ENCODE results near the gene TMEM132A. TPM values are rescaled to one million over a fixed set of nuclear protein-coding genes. Genes with fewer than 3 reads are reported as not detected.

Gene TMEM132A
- polyA plus RNA-seq, 1 of the 3 experiments (the other 2 are of a cell fraction): 66.9 TPM

- no peaks in the 10 kb centered on the region for H3F3A ChIP-seq (replicated peaks; ENCODE audit: insufficient read depth)
- peaks cover 0 to 28% of the 10 kb centered on the region in 2 experiments; a peak in 3 of 4 replicates for H3K4me1 ChIP-seq (ENCODE audit: control insufficient read depth in 1 of 2, insufficient read depth in 2 of 2, low read depth in 1 of 2, low read length in 1 of 2)
- H2AFZ ChIP-seq (ENCODE audit: low read depth): no peak overlapping the region
- no peaks in the 10 kb centered on the region; the same call in 1 of the 2 replicates for H3K79me2 ChIP-seq (ENCODE audit: insufficient read depth)
- no peaks in the 10 kb centered on the region for H4K20me1 ChIP-seq (ENCODE audit: insufficient read depth)
- no peaks in the 10 kb centered on the region for H3K9me2 ChIP-seq
- TF ChIP-seq NFIC (IDR thresholded peaks at IDR 0.05; ENCODE audit: borderline replicate concordance) (no peak), GABPA (IDR thresholded peaks at IDR 0.05; ENCODE audit: low read depth) (no peak), TAF1 (IDR thresholded peaks at IDR 0.05; ENCODE audit: borderline replicate concordance, low read depth, low read length) (no peak), RXRA (IDR thresholded peaks at IDR 0.05; ENCODE audit: borderline replicate concordance, low read depth) (no peak)
- TF ChIP-seq, protein P1, sequence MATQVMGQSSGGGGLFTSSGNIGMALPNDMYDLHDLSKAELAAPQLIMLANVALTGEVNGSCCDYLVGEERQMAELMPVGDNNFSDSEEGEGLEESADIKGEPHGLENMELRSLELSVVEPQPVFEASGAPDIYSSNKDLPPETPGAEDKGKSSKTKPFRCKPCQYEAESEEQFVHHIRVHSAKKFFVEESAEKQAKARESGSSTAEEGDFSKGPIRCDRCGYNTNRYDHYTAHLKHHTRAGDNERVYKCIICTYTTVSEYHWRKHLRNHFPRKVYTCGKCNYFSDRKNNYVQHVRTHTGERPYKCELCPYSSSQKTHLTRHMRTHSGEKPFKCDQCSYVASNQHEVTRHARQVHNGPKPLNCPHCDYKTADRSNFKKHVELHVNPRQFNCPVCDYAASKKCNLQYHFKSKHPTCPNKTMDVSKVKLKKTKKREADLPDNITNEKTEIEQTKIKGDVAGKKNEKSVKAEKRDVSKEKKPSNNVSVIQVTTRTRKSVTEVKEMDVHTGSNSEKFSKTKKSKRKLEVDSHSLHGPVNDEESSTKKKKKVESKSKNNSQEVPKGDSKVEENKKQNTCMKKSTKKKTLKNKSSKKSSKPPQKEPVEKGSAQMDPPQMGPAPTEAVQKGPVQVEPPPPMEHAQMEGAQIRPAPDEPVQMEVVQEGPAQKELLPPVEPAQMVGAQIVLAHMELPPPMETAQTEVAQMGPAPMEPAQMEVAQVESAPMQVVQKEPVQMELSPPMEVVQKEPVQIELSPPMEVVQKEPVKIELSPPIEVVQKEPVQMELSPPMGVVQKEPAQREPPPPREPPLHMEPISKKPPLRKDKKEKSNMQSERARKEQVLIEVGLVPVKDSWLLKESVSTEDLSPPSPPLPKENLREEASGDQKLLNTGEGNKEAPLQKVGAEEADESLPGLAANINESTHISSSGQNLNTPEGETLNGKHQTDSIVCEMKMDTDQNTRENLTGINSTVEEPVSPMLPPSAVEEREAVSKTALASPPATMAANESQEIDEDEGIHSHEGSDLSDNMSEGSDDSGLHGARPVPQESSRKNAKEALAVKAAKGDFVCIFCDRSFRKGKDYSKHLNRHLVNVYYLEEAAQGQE (IDR thresholded peaks at IDR 0.05; ENCODE audit: low read depth, low read length): no peak
- 98% methylated on average over 8 of the region's 8 CpGs for WGBS (ENCODE audit: low lambda C conversion rate)
- H3K27me3 ChIP-seq (ENCODE audit: insufficient read depth): no peaks in the 10 kb centered on the region
- DNase-seq: peak; percentile 45
- no peak overlapping the region for H3K4me3 ChIP-seq (ENCODE audit: low read depth in 2 of 2, low read length in 1 of 2)
- H3K9me3 ChIP-seq: no peaks in the 10 kb centered on the region
- peaks cover 0 to 42% of the 10 kb centered on the region in 2 experiments for H3K36me3 ChIP-seq (replicated peaks in 1 of 2; ENCODE audit: control insufficient read depth in 1 of 2, insufficient read depth in 2 of 2, low read length in 1 of 2)
- H3K9ac ChIP-seq: no peak overlapping the region
- POLR2A ChIA-PET: no interaction called here
- CTCF ChIA-PET: interaction anchor here (0.9 to 1.9 kb wide), 3 partner anchors 10 to 43 kb away, joined by 3 to 6 read pairs (median 3); no protein-coding TSS in a partner anchor
- no peak overlapping the region for H3K4me2 ChIP-seq
- no peak overlapping the region for H3K27ac ChIP-seq (ENCODE audit: low read depth in 2 of 2, low read length in 1 of 2)
Measured at GRCh38 chr11:60926500-60926899, 2.2 kb downstream of the TMEM132A start.

- peaks cover 0 to 42% of the 10 kb centered on the region in 2 experiments for H3K36me3 ChIP-seq (replicated peaks in 1 of 2; ENCODE audit: control insufficient read depth in 1 of 2, insufficient read depth in 2 of 2, low read length in 1 of 2)
- H3K27ac ChIP-seq (ENCODE audit: low read depth in 2 of 2, low read length in 1 of 2): no peak overlapping the region
- peaks cover 0 to 28% of the 10 kb centered on the region in 2 experiments; a peak in 3 of 4 replicates for H3K4me1 ChIP-seq (ENCODE audit: control insufficient read depth in 1 of 2, insufficient read depth in 2 of 2, low read depth in 1 of 2, low read length in 1 of 2)
- H2AFZ ChIP-seq (ENCODE audit: low read depth): no peak overlapping the region
- no peak overlapping the region for H3K4me2 ChIP-seq
- H4K20me1 ChIP-seq (ENCODE audit: insufficient read depth): no peaks in the 10 kb centered on the region
- POLR2A ChIA-PET: no interaction called here
- 76% methylated on average over 5 of the region's 8 CpGs for WGBS (ENCODE audit: low lambda C conversion rate)
- no peak for DNase-seq
- H3K9me2 ChIP-seq: no peaks in the 10 kb centered on the region
- no peak overlapping the region for H3K9ac ChIP-seq
- H3K27me3 ChIP-seq (ENCODE audit: insufficient read depth): no peaks in the 10 kb centered on the region
- H3F3A ChIP-seq (replicated peaks; ENCODE audit: insufficient read depth): no peaks in the 10 kb centered on the region
- no peaks in the 10 kb centered on the region; the same call in 1 of the 2 replicates for H3K79me2 ChIP-seq (ENCODE audit: insufficient read depth)
- CTCF ChIA-PET: interaction anchor here (0.7 to 1.9 kb wide), 4 partner anchors 11 to 199 kb away, joined by 3 to 6 read pairs (median 3); no protein-coding TSS in a partner anchor
- no peak overlapping the region for H3K4me3 ChIP-seq (ENCODE audit: low read depth in 2 of 2, low read length in 1 of 2)
- H3K9me3 ChIP-seq: no peaks in the 10 kb centered on the region
- no peak for TF ChIP-seq ELF1 (IDR thresholded peaks at IDR 0.05)
- TF ChIP-seq, protein P2, sequence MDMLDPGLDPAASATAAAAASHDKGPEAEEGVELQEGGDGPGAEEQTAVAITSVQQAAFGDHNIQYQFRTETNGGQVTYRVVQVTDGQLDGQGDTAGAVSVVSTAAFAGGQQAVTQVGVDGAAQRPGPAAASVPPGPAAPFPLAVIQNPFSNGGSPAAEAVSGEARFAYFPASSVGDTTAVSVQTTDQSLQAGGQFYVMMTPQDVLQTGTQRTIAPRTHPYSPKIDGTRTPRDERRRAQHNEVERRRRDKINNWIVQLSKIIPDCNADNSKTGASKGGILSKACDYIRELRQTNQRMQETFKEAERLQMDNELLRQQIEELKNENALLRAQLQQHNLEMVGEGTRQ (IDR thresholded peaks at IDR 0.05; ENCODE audit: borderline replicate concordance, low read depth, low read length): no peak
- TF ChIP-seq, protein P3, sequence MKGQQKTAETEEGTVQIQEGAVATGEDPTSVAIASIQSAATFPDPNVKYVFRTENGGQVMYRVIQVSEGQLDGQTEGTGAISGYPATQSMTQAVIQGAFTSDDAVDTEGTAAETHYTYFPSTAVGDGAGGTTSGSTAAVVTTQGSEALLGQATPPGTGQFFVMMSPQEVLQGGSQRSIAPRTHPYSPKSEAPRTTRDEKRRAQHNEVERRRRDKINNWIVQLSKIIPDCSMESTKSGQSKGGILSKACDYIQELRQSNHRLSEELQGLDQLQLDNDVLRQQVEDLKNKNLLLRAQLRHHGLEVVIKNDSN (IDR thresholded peaks at IDR 0.05; ENCODE audit: borderline replicate concordance, low read depth): no peak
- TF ChIP-seq EZH2phosphoT487 (IDR thresholded peaks at IDR 0.05; ENCODE audit: borderline replicate concordance, low read depth): no peak
- no peak for TF ChIP-seq JUND (IDR thresholded peaks at IDR 0.05)
- TF ChIP-seq POLR2AphosphoS5 (IDR thresholded peaks at IDR 0.05; ENCODE audit: low read depth, low read length): no peak
- TF ChIP-seq, protein P1 (IDR thresholded peaks at IDR 0.05; ENCODE audit: low read depth, low read length): no peak
- no peak for TF ChIP-seq FOXM1 (IDR thresholded peaks at IDR 0.05; ENCODE audit: low read depth)
- no peak for TF ChIP-seq RAD21 (IDR thresholded peaks at IDR 0.05; ENCODE audit: low read length)
- TF ChIP-seq NRF1 (IDR thresholded peaks at IDR 0.05; ENCODE audit: low read depth, low read length): no peak
- TF ChIP-seq IRF3 (IDR thresholded peaks at IDR 0.05; ENCODE audit: low read depth, low read length): no peak
Measured at GRCh38 chr11:60927061-60927592, 2.9 kb downstream of the TMEM132A start.
